22Rv1 (cell line): Measurements from ENCODE around the gene TSPAN5.

Source experiments
- ZFX ChIP-seq: fragments of 450-650 bp; IDR thresholded peaks from 2 replicates; pipeline ENCODE4 v1.6.1; 2017; ENCODE audit warnings: antibody characterized with exemption, borderline replicate concordance
- TF ChIP-seq, protein P1 (sequence below): fragments of 450-650 bp; IDR thresholded peaks from 2 replicates; pipeline ENCODE4 v1.5.1; 2017; ENCODE audit warnings: mild to moderate bottlenecking

DNA sequence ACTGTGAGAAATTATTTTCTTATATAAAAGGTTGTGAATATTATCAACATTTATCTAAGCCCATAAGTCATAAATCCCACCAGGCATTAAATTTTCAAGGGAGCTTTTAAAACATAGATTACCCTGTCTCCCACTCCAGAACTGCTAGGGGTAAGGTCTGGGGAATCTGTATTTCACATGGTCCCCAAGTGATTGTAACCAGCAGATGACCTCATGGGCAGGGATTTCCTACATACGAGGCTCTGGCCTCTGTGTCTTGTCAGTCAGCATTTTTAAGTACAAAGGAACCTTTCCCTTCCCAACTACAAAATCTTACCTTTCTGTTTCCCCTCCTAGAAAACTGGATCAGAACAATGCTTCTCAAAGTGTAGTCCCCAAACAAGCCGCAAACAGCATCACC, 188.6 kb downstream of the TSPAN5 start:
- TF ChIP-seq, protein P1, sequence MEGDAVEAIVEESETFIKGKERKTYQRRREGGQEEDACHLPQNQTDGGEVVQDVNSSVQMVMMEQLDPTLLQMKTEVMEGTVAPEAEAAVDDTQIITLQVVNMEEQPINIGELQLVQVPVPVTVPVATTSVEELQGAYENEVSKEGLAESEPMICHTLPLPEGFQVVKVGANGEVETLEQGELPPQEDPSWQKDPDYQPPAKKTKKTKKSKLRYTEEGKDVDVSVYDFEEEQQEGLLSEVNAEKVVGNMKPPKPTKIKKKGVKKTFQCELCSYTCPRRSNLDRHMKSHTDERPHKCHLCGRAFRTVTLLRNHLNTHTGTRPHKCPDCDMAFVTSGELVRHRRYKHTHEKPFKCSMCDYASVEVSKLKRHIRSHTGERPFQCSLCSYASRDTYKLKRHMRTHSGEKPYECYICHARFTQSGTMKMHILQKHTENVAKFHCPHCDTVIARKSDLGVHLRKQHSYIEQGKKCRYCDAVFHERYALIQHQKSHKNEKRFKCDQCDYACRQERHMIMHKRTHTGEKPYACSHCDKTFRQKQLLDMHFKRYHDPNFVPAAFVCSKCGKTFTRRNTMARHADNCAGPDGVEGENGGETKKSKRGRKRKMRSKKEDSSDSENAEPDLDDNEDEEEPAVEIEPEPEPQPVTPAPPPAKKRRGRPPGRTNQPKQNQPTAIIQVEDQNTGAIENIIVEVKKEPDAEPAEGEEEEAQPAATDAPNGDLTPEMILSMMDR, result no peak
- no peak for TF ChIP-seq ZFX
